HEK293 (cell line): ENCODE data around the gene MESP2.

Source experiments
- ZNF530 ChIP-seq: fragments of 450-650 bp; formaldehyde crosslinking; IDR thresholded peaks from 2 replicates; pipeline ENCODE4 v1.5.1; 2016; ENCODE audit warnings: low read depth, missing biosample characterization, missing genetic modification characterization
- ZSCAN18 ChIP-seq: fragments of 450-650 bp; formaldehyde crosslinking; IDR thresholded peaks from 2 replicates; pipeline ENCODE4 v1.5.1; 2016; ENCODE audit warnings: missing biosample characterization, missing genetic modification characterization

GRCh38 chr15:89827829-89828228 is 51.7 kb downstream of the MESP2 start:
- TF ChIP-seq ZNF530 (tag by site-specific recombination): no peak
- TF ChIP-seq ZSCAN18 (tag by site-specific recombination): no peak
